ELF-1 (cell line): Measurements from ENCODE around the gene UBE2J2.

Source experiments
- DNase-seq: peaks from one replicate; pipeline ENCODE4 v3.0.0-alpha.2; 2016; ENCODE audit warnings: low read depth, low spot score

Gene UBE2J2

GRCh38 chr1:1228596-1229321 lies 44.9 kb downstream of the UBE2J2 start:
- no peak for DNase-seq

GRCh38 chr1:1228187-1228586 lies 45.5 kb downstream of the UBE2J2 start:
- DNase-seq = no peak

- no peak for DNase-seq
Measured at GRCh38 chr1:1227386-1227785, 46.3 kb downstream of the UBE2J2 start.

GRCh38 chr1:1226566-1227362 lies 46.9 kb downstream of the UBE2J2 start:
- DNase-seq = no peak

- no peak for DNase-seq
Measured at GRCh38 chr1:1225913-1226312, 47.7 kb downstream of the UBE2J2 start.

- no peak for DNase-seq
Measured at GRCh38 chr1:1225238-1225845, 48.3 kb downstream of the UBE2J2 start.

GRCh38 chr1:1223891-1224290 lies 49.8 kb downstream of the UBE2J2 start:
- DNase-seq = no peak

GRCh38 chr1:1223321-1223720 lies 50.3 kb downstream of the UBE2J2 start:
- no peak for DNase-seq

GRCh38 chr1:1222575-1223225 lies 51.0 kb downstream of the UBE2J2 start:
- no peak for DNase-seq

- no peak for DNase-seq
Measured at GRCh38 chr1:1221887-1222574, 51.6 kb downstream of the UBE2J2 start.

GRCh38 chr1:1220197-1220596 lies 53.5 kb downstream of the UBE2J2 start:
- DNase-seq = no peak

- DNase-seq = no peak
Measured at GRCh38 chr1:1219341-1219740, 54.3 kb downstream of the UBE2J2 start.

GRCh38 chr1:1218524-1219200 lies 55.0 kb downstream of the UBE2J2 start:
- DNase-seq = no peak

GRCh38 chr1:1217621-1218523 lies 55.8 kb downstream of the UBE2J2 start:
- no peak for DNase-seq

GRCh38 chr1:1216770-1217620 lies 56.7 kb downstream of the UBE2J2 start:
- no peak for DNase-seq

GRCh38 chr1:1215881-1216605 lies 57.6 kb downstream of the UBE2J2 start:
- DNase-seq = no peak

GRCh38 chr1:1215080-1215676 lies 58.5 kb downstream of the UBE2J2 start:
- no peak for DNase-seq
